Muscle of leg (tissue), 11 donors: Measurements from ENCODE around the gene FZD10. TPM values are rescaled to one million over a fixed set of nuclear protein-coding genes. Genes with fewer than 3 reads are reported as not detected.

Source experiments
- DNase-seq: peaks from one replicate; pipeline ENCODE4 v3.0.0; 2013
- H3K27ac ChIP-seq: one replicate; pipeline ENCODE4 v1.5.1; 2013; ENCODE audit warnings: mild to moderate bottlenecking, low read length, control low read depth
- H3K27me3 ChIP-seq: one replicate; pipeline ENCODE4 v1.6.1; 2013; ENCODE audit warnings: low read length; ENCODE audit not compliant: control insufficient read depth, insufficient read depth
- H3K36me3 ChIP-seq: one replicate; pipeline ENCODE4 v1.6.1; 2013; ENCODE audit warnings: low read length; ENCODE audit not compliant: control insufficient read depth, insufficient read depth
- H3K4me1 ChIP-seq: one replicate; pipeline ENCODE4 v1.6.1; 2013; ENCODE audit warnings: low read length; ENCODE audit not compliant: control insufficient read depth, insufficient read depth
- H3K4me3 ChIP-seq: one replicate; pipeline ENCODE4 v1.5.1; 2013; ENCODE audit warnings: low read length, control low read depth
- H3K9me3 ChIP-seq: replicated peaks from 2 replicates; pipeline ENCODE4 v1.6.1; 2013; ENCODE audit warnings: low read depth, low read length; ENCODE audit not compliant: control insufficient read depth
- WGBS: methylation state at CpG from one replicate; pipeline ENCODE4 v1.1.5; 2013; ENCODE audit warnings: missing lambda C conversion rate; ENCODE audit not compliant: insufficient coverage; 5-methylcytosine and 5-hydroxymethylcytosine counted together
- polyA plus RNA-seq, 8 donors: library from polyadenylated mRNA; unstranded; fragments of 120-200 nt; gene quantifications; one replicate each; pipeline versions ENCODE4 v1.2.1 to v1.2.3, GENCODE V29; 2013; ENCODE audit warnings: inconsistent platforms in 1 of 8, low replicate concordance in 1 of 8; ENCODE audit not compliant: insufficient read length in 8 of 8, insufficient read depth in 1 of 8
- total RNA-seq: library from RNA; stranded (reverse); fragments of 120-200 nt; gene quantifications from one replicate; pipeline ENCODE4 v1.2.4, GENCODE V29; 2013

FZD10 gene
- total and polyA plus RNA-seq, 9 donors: 9.8 to 15.4 (median 12.6) TPM

DNA sequence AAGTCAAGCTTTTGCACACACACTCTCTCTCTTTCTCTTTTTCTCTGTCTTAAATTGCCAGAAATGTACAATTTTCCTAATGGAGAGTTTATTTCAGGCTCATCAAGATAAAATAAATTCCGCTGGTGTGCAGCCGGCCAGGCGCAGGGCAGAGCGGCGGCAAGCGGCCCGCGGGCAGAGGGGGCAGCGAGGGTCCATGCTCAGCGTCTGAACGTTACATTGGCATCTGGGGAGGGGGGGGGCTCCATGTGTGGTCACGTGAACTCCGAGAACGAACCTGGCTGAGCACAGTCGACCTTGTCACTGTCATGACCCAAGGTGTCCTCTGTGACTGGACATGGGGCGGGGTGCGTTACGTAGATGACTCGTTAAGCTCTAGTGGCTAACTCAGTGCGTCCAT, 23.8 kb upstream of the FZD10 start:
- peaks cover 27% of the 10 kb centered on the region for H3K4me1 ChIP-seq
- H3K27ac ChIP-seq: no peak overlapping the region
- no peaks in the 10 kb centered on the region for H3K36me3 ChIP-seq
- H3K9me3 ChIP-seq: no peaks in the 10 kb centered on the region
- peaks cover 14% of the 10 kb centered on the region for H3K27me3 ChIP-seq
- no peak overlapping the region for H3K4me3 ChIP-seq
- DNase-seq: no peak
- WGBS: 79% methylated on average over 17 of the region's 20 CpGs

- Histone ChIP-seq H3K36me3 (no peaks in the 10 kb centered on the region), H3K4me3 (no peak overlapping the region), H3K27me3 (peaks cover 3% of the 10 kb centered on the region), H3K4me1 (peaks cover 19% of the 10 kb centered on the region), H3K9me3 (no peaks in the 10 kb centered on the region), H3K27ac (no peak overlapping the region)
- WGBS: 31% methylated on average over 13 of the region's 25 CpGs
- DNase-seq: peak; percentile 53
Measured at GRCh38 chr12:130139567-130140421, 22.5 kb upstream of the FZD10 start.

DNA sequence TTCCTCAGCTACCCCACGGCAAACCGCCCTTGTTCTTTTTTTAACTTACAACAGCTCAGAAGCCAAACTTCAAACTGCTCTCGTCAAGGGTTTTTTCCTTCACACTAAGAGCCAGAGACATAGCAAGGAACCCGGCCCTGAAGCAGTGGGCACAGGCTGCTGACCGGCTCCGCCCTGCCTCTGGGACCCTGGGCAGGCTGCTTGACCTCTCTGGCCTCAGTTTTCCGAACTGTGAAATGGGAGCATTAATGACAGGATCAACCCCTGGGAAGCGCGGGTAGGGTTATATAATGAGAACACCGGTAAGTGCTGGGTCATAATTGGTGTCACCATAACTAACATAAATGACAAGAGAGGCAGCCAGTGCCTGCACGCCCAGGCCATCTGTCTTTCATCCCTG, 21.2 kb upstream of the FZD10 start:
- DNase-seq: no peak
- Histone ChIP-seq H3K9me3 (no peaks in the 10 kb centered on the region), H3K27me3 (peaks cover 5% of the 10 kb centered on the region), H3K4me3 (no peak overlapping the region), H3K4me1 (peaks cover 29% of the 10 kb centered on the region), H3K27ac (no peak overlapping the region), H3K36me3 (no peaks in the 10 kb centered on the region)
- WGBS: 45% methylated on average over 3 of the region's 11 CpGs

DNA sequence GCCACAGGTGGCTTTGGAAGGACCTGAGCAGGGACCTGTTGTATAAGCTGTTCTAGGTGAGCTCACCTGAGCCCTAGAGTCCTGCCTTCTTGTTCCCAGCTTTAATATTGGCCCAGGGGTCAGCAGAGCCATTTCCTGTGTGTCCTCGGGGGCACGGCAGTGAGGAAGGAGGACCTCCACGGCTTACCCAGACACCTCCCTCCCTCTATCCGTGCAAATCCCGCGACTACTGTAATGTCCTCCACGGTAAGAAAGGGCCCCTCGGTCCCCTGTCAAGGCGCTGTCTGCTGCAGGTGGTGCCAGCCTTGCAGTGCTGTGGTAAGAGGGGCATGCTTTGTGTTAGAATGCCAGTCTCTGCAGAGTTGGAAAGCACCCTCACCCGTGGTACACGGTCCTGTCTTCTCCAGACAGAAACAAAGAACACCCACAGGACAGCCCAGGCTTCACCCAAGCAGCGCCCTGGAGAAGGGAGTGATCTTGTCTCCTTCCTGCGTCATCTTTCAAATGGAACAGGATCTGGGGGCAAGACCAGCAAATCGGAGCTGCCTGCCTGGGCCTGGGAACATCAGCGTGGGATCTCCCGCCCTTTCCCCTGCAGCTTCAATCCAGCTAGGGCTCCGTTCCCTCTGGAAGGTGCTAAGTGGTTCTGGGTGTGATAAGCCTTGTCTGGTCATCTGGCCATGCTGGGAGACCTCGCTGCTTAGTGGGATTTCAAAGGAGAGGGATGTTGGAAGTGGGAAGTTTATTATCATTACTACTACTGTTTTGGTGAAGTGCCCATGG, 20.2 kb upstream of the FZD10 start:
- Histone ChIP-seq H3K36me3 (no peaks in the 10 kb centered on the region), H3K27ac (no peak overlapping the region), H3K4me1 (peaks cover 26% of the 10 kb centered on the region), H3K9me3 (no peaks in the 10 kb centered on the region), H3K27me3 (peaks cover 5% of the 10 kb centered on the region), H3K4me3 (no peak overlapping the region)
- no peak for DNase-seq
- WGBS: 68% methylated on average over 5 of the region's 18 CpGs

DNA sequence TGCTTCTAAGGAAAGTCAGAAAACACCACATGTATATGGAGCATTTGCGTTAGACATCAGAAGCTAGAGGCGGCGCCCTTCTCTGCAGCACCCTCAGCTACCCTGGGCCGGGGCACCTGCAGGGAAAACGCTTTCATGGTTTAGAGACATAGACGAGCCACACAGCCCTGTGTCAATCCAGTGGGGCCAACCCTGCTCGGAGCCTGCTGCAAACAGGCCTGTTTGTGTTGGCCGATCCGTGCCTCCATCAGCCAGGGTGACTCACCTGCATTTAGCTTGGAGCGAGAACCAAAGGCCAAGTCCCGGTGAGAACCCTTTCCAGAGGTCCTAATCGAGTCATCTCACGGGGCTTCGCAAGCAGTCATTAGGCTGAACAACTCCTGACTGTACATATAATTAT, 19.5 kb upstream of the FZD10 start:
- Histone ChIP-seq H3K27me3 (peaks cover 5% of the 10 kb centered on the region), H3K4me1 (peaks cover 21% of the 10 kb centered on the region), H3K9me3 (no peaks in the 10 kb centered on the region), H3K36me3 (no peaks in the 10 kb centered on the region), H3K27ac (no peak overlapping the region), H3K4me3 (no peak overlapping the region)
- WGBS: 77% methylated on average over 13 of the region's 14 CpGs
- DNase-seq: no peak

DNA sequence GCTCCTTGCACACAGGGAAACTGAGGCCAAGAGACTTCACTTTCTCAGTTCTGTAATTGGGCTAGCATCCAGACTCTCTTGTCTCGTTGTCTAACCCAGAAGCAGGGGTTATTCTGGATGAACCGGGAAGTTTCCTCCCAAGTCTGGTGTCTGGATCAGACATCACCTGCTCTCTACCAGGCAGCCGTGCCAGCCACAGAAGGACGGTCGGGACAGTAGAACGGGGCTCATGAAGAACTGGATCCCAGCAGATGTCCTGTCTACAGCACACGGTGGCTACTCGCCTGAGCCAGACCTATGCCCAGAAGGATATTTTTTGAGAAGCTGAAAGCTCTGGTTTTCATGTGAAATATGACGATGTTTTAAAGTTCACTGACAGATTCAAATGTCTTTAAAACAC, 19.1 kb upstream of the FZD10 start:
- 67% methylated on average over 8 of the region's 9 CpGs for WGBS
- Histone ChIP-seq H3K36me3 (no peaks in the 10 kb centered on the region), H3K9me3 (no peaks in the 10 kb centered on the region)

GRCh38 chr12:130144256-130144655, 18.0 kb upstream of the FZD10 start:
- DNase-seq: no peak
- Histone ChIP-seq H3K9me3 (peaks cover 2% of the 10 kb centered on the region), H3K36me3 (no peaks in the 10 kb centered on the region), H3K27ac (no peak overlapping the region), H3K27me3 (peaks cover 7% of the 10 kb centered on the region), H3K4me1 (peaks cover 21% of the 10 kb centered on the region), H3K4me3 (no peak overlapping the region)
- 91% methylated on average over 7 of the region's 10 CpGs for WGBS

More for the DNA sequence above, 19.1 kb upstream of the FZD10 start:
- DNase-seq: no peak
- peaks cover 21% of the 10 kb centered on the region for H3K4me1 ChIP-seq
- peaks cover 7% of the 10 kb centered on the region for H3K27me3 ChIP-seq
- H3K27ac ChIP-seq: no peak overlapping the region
- no peak overlapping the region for H3K4me3 ChIP-seq

DNA sequence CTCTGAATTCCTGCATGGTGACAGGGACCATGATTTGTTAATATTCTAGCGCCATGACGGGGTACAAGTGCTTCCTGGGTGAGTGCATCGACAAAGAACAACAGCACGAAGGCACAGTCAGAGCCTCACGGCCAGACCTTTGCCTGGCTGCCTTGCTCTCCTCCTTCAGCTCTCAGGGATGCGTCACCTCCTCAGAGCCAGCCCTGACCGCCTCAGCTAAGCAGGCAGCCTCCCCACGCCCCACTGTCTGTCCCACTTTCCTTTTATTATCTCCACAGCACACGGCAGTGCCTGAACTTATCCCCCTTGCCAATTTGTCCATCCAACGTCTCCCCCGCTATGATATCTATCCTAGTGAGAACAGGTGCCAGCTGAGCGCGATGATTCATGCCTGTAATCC, 16.5 kb upstream of the FZD10 start:
- H3K36me3 ChIP-seq: no peaks in the 10 kb centered on the region
- peaks cover 12% of the 10 kb centered on the region for H3K4me1 ChIP-seq
- WGBS: 71% methylated on average over 10 of the region's 13 CpGs
- no peak for DNase-seq
- H3K27ac ChIP-seq: no peak overlapping the region
- H3K4me3 ChIP-seq: no peak overlapping the region
- H3K27me3 ChIP-seq: peaks cover 7% of the 10 kb centered on the region
- H3K9me3 ChIP-seq: peaks cover 2% of the 10 kb centered on the region

DNA sequence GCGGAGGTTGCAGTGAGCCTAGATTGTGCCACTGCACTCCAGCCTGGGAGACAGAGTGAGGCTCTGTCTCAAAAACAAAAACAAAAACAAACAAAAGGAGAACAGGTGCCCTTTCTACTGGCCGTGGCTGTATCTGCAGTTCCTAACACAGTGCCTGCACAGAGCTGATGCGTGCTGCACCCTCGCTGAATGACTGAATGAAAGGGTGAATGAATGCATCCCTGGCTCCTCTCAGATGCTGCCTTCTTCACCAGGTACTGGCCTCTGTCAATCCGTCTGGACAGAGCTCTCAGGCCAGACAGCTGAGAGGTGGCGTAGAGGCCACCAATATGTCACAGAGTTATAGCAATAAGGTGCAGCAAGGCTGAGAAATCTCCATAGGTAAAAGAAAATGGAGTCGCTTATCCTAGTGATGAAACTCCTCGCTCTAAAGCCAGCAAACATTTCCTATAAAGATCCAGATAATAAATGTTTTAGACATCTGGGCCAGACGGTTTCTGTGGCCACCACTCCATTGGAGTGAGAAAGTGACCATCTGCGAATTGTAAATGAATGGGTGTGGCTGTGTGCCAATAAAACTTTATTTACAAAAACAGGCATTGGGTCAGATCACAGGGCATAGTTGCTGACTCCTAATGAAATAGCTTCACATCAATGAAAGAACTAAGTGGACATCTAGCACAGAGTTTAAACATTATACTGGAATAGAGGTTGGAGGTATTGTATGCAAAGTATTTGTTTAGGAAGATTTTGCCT, 15.9 kb upstream of the FZD10 start:
- peaks cover 2% of the 10 kb centered on the region for H3K9me3 ChIP-seq
- DNase-seq: no peak
- no peaks in the 10 kb centered on the region for H3K36me3 ChIP-seq
- peaks cover 12% of the 10 kb centered on the region for H3K4me1 ChIP-seq
- peaks cover 7% of the 10 kb centered on the region for H3K27me3 ChIP-seq
- no peak overlapping the region for H3K27ac ChIP-seq
- H3K4me3 ChIP-seq: no peak overlapping the region
- 69% methylated on average over 7 of the region's 10 CpGs for WGBS
